ENCODE data around the gene PGRMC1.
"Not testable (repeated sequence)": the region's sequence is repeated elsewhere in the genome, so short reads cannot be mapped to it uniquely, and the experiment has no call there.

Gene PGRMC1

GRCh38 chrX:119235872-119236622 lies at the start of gene PGRMC1:
PGRMC1 (plus strand) TSS chrX:119236285; CDS start chrX:119236364, 79 bp downstream.
- Histone ChIP-seq H3K4me1 (ENCODE audit: control insufficient read depth, insufficient read depth, low read length) (peaks cover 26% of the 10 kb centered on the region), H3K36me3 (ENCODE audit: control insufficient read depth, insufficient read depth, low read length) (peaks cover 14% of the 10 kb centered on the region), H3K9me3 (ENCODE audit: control insufficient read depth, insufficient read depth, low read length) (no peaks in the 10 kb centered on the region)

GRCh38 chrX:119186763-119187162 lies 49.3 kb upstream of the PGRMC1 start:
- H3K4me1 ChIP-seq (ENCODE audit: control insufficient read depth, insufficient read depth, low read length): no peaks in the 10 kb centered on the region
- H3K4me3 ChIP-seq (ENCODE audit: low read depth, low read length): no peak overlapping the region
- H3K9me3 ChIP-seq (ENCODE audit: control insufficient read depth, insufficient read depth, low read length): 0 out of 2 replicates have a peak, but pooled peaks cover 4% of the 10 kb centered on the region
- H3K27me3 ChIP-seq (ENCODE audit: control insufficient read depth, insufficient read depth, low read length): no peaks in the 10 kb centered on the region
- H3K9ac ChIP-seq (ENCODE audit: low read depth, low read length): no peak overlapping the region
- no peaks in the 10 kb centered on the region for H3K36me3 ChIP-seq (ENCODE audit: control insufficient read depth, insufficient read depth, low read length)
- no peak overlapping the region for H3K27ac ChIP-seq (ENCODE audit: low read depth, low read length)

More at GRCh38 chrX:119235872-119236622, at the start of gene PGRMC1:
- no peaks in the 10 kb centered on the region for H3K27me3 ChIP-seq (ENCODE audit: control insufficient read depth, insufficient read depth, low read length)
- peak within 1 kb of the TSS; percentile 81 for H3K4me3 ChIP-seq (ENCODE audit: low read depth, low read length)
- H3K27ac ChIP-seq (ENCODE audit: low read depth, low read length): peak within 1 kb of the TSS; percentile 78
- peak within 1 kb of the TSS; percentile 77 for H3K9ac ChIP-seq (ENCODE audit: low read depth, low read length)

GRCh38 chrX:119187298-119187697 lies 48.8 kb upstream of the PGRMC1 start:
- H3K9ac ChIP-seq (ENCODE audit: low read depth, low read length): no peak overlapping the region
- H3K4me1 ChIP-seq (ENCODE audit: control insufficient read depth, insufficient read depth, low read length): no peaks in the 10 kb centered on the region
- no peaks in the 10 kb centered on the region for H3K36me3 ChIP-seq (ENCODE audit: control insufficient read depth, insufficient read depth, low read length)
- 0 out of 2 replicates have a peak, but pooled peaks cover 4% of the 10 kb centered on the region for H3K9me3 ChIP-seq (ENCODE audit: control insufficient read depth, insufficient read depth, low read length)
- no peak overlapping the region for H3K27ac ChIP-seq (ENCODE audit: low read depth, low read length)
- no peaks in the 10 kb centered on the region for H3K27me3 ChIP-seq (ENCODE audit: control insufficient read depth, insufficient read depth, low read length)
- H3K4me3 ChIP-seq (ENCODE audit: low read depth, low read length): no peak overlapping the region

DNA sequence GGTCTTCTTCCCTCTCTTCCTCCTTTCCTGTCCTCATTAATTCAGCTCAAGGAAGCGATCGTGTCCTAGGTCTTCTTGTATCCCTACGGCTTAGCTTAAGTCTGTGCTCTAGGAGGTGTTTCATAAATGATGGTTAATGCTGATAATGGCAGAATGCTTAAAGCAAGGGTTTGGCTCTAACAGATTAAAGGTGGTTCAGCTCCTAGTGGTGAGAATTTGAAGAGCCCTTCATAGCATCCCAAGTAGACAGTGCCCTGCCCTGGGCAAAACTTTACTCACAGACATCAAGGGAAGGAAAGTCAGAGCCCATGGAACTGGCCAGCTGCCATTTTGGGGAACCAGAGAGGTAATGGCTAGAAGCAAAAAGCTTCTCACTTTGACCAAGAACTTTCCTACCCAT lies 47.0 kb upstream of the PGRMC1 start:
- H3K4me1 ChIP-seq (ENCODE audit: control insufficient read depth, insufficient read depth, low read length): no peaks in the 10 kb centered on the region
- H3K27me3 ChIP-seq (ENCODE audit: control insufficient read depth, insufficient read depth, low read length): no peaks in the 10 kb centered on the region
- no peak overlapping the region for H3K9ac ChIP-seq (ENCODE audit: low read depth, low read length)
- no peak overlapping the region for H3K4me3 ChIP-seq (ENCODE audit: low read depth, low read length)
- H3K36me3 ChIP-seq (ENCODE audit: control insufficient read depth, insufficient read depth, low read length): no peaks in the 10 kb centered on the region
- H3K27ac ChIP-seq (ENCODE audit: low read depth, low read length): no peak overlapping the region
- 0 out of 2 replicates have a peak, but pooled peaks cover 4% of the 10 kb centered on the region for H3K9me3 ChIP-seq (ENCODE audit: control insufficient read depth, insufficient read depth, low read length)

GRCh38 chrX:119189595-119189994 lies 46.5 kb upstream of the PGRMC1 start:
- no peak overlapping the region for H3K4me3 ChIP-seq (ENCODE audit: low read depth, low read length)
- no peak overlapping the region for H3K27ac ChIP-seq (ENCODE audit: low read depth, low read length)
- no peaks in the 10 kb centered on the region for H3K27me3 ChIP-seq (ENCODE audit: control insufficient read depth, insufficient read depth, low read length)
- no peak overlapping the region for H3K9ac ChIP-seq (ENCODE audit: low read depth, low read length)
- 0 out of 2 replicates have a peak, but pooled peaks cover 4% of the 10 kb centered on the region for H3K9me3 ChIP-seq (ENCODE audit: control insufficient read depth, insufficient read depth, low read length)
- H3K36me3 ChIP-seq (ENCODE audit: control insufficient read depth, insufficient read depth, low read length): no peaks in the 10 kb centered on the region
- H3K4me1 ChIP-seq (ENCODE audit: control insufficient read depth, insufficient read depth, low read length): no peaks in the 10 kb centered on the region

GRCh38 chrX:119190091-119190681 lies 45.9 kb upstream of the PGRMC1 start:
- Histone ChIP-seq H3K36me3 (ENCODE audit: control insufficient read depth, insufficient read depth, low read length) (no peaks in the 10 kb centered on the region), H3K4me1 (ENCODE audit: control insufficient read depth, insufficient read depth, low read length) (no peaks in the 10 kb centered on the region), H3K27ac (ENCODE audit: low read depth, low read length) (no peak overlapping the region), H3K27me3 (ENCODE audit: control insufficient read depth, insufficient read depth, low read length) (no peaks in the 10 kb centered on the region), H3K9ac (ENCODE audit: low read depth, low read length) (no peak overlapping the region), H3K9me3 (ENCODE audit: control insufficient read depth, insufficient read depth, low read length) (0 out of 2 replicates have a peak, but pooled peaks cover 4% of the 10 kb centered on the region), H3K4me3 (ENCODE audit: low read depth, low read length) (no peak overlapping the region)

DNA sequence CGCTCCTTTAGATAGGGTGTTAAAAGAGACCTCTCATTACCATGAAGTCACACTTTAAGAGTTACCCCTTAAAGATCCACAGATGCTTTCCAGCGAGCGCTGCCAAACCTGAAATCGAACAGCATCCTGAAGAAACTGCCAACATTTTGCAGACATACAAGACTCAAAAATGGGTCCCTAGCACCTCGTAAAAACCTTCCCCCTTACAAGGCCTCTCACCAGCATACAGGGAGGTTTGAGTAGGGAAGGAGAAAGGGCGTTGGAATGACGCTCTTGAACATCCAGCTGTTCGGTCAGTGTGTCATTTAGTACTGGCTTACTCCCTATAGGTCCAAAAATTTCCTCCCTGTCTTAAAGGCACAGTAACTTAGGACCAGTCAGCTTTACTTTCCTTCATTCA lies 45.3 kb upstream of the PGRMC1 start:
- no peak overlapping the region for H3K4me3 ChIP-seq (ENCODE audit: low read depth, low read length)
- H3K9me3 ChIP-seq (ENCODE audit: control insufficient read depth, insufficient read depth, low read length): 0 out of 2 replicates have a peak, but pooled peaks cover 4% of the 10 kb centered on the region
- no peaks in the 10 kb centered on the region for H3K27me3 ChIP-seq (ENCODE audit: control insufficient read depth, insufficient read depth, low read length)
- no peaks in the 10 kb centered on the region for H3K4me1 ChIP-seq (ENCODE audit: control insufficient read depth, insufficient read depth, low read length)
- no peaks in the 10 kb centered on the region for H3K36me3 ChIP-seq (ENCODE audit: control insufficient read depth, insufficient read depth, low read length)
- no peak overlapping the region for H3K27ac ChIP-seq (ENCODE audit: low read depth, low read length)
- H3K9ac ChIP-seq (ENCODE audit: low read depth, low read length): no peak overlapping the region

DNA sequence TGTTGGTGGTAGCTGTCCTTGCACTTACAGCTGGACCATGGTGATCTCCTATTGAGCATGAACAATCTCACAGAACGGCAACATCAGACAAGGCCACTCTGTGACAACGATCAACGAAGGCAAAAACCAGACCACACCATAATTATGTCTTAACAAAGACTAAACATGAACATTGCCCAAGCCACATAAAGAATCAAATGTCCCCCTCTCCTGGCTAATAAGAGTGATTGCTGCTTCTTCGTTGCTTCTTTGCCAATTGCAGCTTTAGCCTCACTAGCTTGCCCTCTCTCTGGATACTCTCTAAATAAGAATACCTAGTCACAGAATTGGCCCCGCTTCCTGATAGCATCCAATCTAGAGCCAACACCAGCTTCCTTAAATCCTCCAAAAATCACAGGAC lies 41.5 kb upstream of the PGRMC1 start:
- H3K9me3 ChIP-seq (ENCODE audit: control insufficient read depth, insufficient read depth, low read length): no peaks in the 10 kb centered on the region
- no peak overlapping the region for H3K4me3 ChIP-seq (ENCODE audit: low read depth, low read length)
- no peak overlapping the region for H3K9ac ChIP-seq (ENCODE audit: low read depth, low read length)
- H3K36me3 ChIP-seq (ENCODE audit: control insufficient read depth, insufficient read depth, low read length): no peaks in the 10 kb centered on the region
- no peaks in the 10 kb centered on the region for H3K27me3 ChIP-seq (ENCODE audit: control insufficient read depth, insufficient read depth, low read length)
- no peak overlapping the region for H3K27ac ChIP-seq (ENCODE audit: low read depth, low read length)
- no peaks in the 10 kb centered on the region for H3K4me1 ChIP-seq (ENCODE audit: control insufficient read depth, insufficient read depth, low read length)

GRCh38 chrX:119201570-119201969 lies 34.5 kb upstream of the PGRMC1 start:
- Histone ChIP-seq H3K4me3 (ENCODE audit: low read depth, low read length) (no peak overlapping the region), H3K4me1 (ENCODE audit: control insufficient read depth, insufficient read depth, low read length) (no peaks in the 10 kb centered on the region), H3K27me3 (ENCODE audit: control insufficient read depth, insufficient read depth, low read length) (no peaks in the 10 kb centered on the region), H3K27ac (ENCODE audit: low read depth, low read length) (no peak overlapping the region), H3K9ac (ENCODE audit: low read depth, low read length) (no peak overlapping the region), H3K36me3 (ENCODE audit: control insufficient read depth, insufficient read depth, low read length) (no peaks in the 10 kb centered on the region), H3K9me3 (ENCODE audit: control insufficient read depth, insufficient read depth, low read length) (peaks cover 3% of the 10 kb centered on the region; the same call in 1 of the 2 replicates)

GRCh38 chrX:119206203-119206602 lies 29.9 kb upstream of the PGRMC1 start:
- no peak overlapping the region for H3K4me3 ChIP-seq (ENCODE audit: low read depth, low read length)
- no peaks in the 10 kb centered on the region for H3K36me3 ChIP-seq (ENCODE audit: control insufficient read depth, insufficient read depth, low read length)
- no peak overlapping the region for H3K9ac ChIP-seq (ENCODE audit: low read depth, low read length)
- no peaks in the 10 kb centered on the region for H3K27me3 ChIP-seq (ENCODE audit: control insufficient read depth, insufficient read depth, low read length)
- H3K4me1 ChIP-seq (ENCODE audit: control insufficient read depth, insufficient read depth, low read length): no peaks in the 10 kb centered on the region
- peaks cover 10% of the 10 kb centered on the region for H3K9me3 ChIP-seq (ENCODE audit: control insufficient read depth, insufficient read depth, low read length)
- H3K27ac ChIP-seq (ENCODE audit: low read depth, low read length): no peak overlapping the region

DNA sequence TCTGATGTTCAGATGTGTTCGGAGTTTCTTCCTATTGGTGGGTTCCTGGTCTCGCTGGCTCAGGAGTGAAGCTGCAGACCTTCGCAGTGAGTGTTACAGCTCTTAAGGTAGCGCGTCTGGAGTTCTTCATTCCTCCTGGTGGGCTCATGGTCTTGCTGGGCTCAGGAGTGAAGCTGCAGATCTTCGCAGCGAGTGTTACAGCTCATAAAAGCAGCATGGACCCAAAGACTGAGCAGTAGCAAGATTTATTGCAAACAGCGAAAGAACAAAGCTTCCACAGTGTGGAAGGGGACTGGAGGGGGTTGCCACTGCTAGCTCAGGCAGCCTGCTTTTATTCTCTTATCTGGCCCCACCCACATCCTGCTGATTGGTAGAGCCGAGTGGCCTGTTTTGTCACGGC lies 28.6 kb upstream of the PGRMC1 start:
- H3K9me3 ChIP-seq (ENCODE audit: control insufficient read depth, insufficient read depth, low read length): peaks cover 12% of the 10 kb centered on the region
- H3K4me1 ChIP-seq (ENCODE audit: control insufficient read depth, insufficient read depth, low read length); H3K27me3 ChIP-seq (ENCODE audit: control insufficient read depth, insufficient read depth, low read length); H3K4me3 ChIP-seq (ENCODE audit: low read depth, low read length); H3K36me3 ChIP-seq (ENCODE audit: control insufficient read depth, insufficient read depth, low read length); H3K27ac ChIP-seq (ENCODE audit: low read depth, low read length); H3K9ac ChIP-seq (ENCODE audit: low read depth, low read length): not testable (repeated sequence)
